HG03139 (cell line): ENCODE measurements around the gene YIF1A.
"Not testable (repeated sequence)": the region's sequence is repeated elsewhere in the genome, so short reads cannot be mapped to it uniquely, and the experiment has no call there.

Source experiments
- ATAC-seq: cut with Tn5 transposase; IDR thresholded peaks from one replicate; pipeline ENCODE4 v1.9.1; 2021; ENCODE audit not compliant: unreplicated experiment

The YIF1A gene

DNA sequence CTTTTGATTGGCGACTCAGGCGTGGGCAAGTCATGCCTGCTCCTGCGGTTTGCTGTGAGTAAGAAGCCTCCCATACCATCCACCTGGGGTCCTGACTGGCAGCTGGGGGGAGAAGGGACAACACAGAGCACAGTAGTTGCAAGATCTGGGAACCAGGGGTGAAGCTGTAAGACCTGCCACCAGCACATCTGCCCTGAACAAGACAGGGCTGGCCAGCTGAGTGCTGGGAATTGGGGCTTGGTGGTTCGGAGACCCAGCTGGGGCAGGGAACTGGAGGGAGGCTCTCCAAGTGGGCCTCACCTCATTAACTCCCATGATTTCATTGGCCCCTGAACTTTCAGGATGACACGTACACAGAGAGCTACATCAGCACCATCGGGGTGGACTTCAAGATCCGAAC is 17.1 kb downstream of the YIF1A start:
- no peak for ATAC-seq

DNA sequence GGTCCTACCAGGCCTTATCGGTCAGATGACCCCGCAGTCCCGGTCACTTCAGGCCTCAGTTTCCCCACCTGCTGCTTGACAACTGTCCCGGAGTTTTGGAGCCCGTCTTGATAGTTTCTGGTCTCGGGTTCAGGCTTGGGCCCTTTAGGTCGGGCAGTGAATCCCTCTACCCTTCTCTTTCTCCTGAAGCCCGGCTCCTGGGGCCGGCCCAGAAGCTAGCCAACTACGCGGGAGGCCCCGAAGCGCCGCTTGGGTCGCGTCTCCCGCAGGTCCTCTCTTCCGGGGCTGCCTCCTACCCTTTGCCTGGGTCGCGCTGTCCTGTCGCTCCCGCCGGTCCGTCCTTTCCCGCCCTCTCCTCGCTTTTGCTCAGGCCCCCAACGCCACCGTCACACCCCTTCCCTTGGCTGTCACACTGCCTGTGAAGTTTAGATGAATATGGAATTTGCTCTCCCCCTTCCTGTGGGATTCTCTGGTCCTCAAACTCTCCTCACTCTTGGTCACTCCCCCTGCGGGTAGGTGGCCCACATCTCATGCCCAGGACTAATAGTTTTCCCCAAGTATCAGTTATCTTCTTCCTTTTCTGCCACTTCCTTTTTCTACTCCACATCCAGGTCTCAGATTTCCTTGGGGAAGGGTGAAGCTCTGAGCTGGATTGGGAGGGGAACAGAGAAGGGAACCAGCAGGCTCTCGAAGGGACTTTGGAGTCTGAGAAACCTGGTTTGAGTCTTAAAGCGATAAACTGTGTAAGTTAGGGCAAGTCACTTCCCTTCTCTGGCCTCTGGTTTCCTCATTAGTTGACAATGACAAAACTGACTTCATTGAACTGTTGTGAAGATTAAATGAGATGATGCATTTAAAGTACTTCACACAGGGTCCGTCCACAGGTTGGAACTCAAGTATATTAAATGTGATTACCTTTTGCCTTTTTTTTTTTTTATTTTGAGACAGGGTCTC is 19.7 kb downstream of the YIF1A start:
- no peak for ATAC-seq

DNA sequence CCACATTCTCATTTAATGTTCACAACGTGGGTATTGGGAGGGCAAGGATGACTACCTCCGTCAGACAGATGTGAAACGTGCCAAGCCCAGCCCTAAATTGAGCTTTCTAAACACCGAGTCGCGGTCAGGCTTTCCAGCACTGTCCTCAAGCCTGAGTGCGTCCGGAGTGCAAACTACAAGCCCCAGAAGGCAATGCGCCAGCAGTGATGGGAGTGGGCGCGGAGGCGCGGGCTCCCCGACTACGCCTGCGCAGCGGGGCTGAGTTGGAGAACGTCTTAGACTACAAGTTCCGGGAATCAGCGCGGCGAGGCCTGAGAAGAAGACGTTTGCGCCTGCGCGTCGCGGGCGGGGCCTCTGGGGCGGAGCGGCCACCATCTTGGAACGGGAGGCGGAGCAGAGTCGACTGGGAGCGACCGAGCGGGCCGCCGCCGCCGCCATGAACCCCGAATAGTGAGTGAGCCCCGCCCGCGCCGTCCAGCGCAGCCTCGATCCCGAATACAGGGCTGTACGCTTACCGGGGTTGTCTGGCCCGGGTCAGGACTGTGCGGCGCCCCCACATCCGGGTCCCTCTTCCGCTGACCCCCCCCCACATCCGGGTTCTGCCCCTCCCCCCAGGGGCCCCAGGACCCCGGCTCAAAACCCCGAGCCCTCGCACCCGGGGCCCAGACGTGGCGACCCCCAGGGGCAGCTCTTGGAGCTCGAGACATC is 20.5 kb downstream of the YIF1A start, which contains the start of gene RAB1B:
Gene RAB1B (plus strand): TSS at position 396 of the 708 bp plus-strand sequence. CDS start 41 bp downstream, at position 437.
- peak; percentile 78 for ATAC-seq

DNA sequence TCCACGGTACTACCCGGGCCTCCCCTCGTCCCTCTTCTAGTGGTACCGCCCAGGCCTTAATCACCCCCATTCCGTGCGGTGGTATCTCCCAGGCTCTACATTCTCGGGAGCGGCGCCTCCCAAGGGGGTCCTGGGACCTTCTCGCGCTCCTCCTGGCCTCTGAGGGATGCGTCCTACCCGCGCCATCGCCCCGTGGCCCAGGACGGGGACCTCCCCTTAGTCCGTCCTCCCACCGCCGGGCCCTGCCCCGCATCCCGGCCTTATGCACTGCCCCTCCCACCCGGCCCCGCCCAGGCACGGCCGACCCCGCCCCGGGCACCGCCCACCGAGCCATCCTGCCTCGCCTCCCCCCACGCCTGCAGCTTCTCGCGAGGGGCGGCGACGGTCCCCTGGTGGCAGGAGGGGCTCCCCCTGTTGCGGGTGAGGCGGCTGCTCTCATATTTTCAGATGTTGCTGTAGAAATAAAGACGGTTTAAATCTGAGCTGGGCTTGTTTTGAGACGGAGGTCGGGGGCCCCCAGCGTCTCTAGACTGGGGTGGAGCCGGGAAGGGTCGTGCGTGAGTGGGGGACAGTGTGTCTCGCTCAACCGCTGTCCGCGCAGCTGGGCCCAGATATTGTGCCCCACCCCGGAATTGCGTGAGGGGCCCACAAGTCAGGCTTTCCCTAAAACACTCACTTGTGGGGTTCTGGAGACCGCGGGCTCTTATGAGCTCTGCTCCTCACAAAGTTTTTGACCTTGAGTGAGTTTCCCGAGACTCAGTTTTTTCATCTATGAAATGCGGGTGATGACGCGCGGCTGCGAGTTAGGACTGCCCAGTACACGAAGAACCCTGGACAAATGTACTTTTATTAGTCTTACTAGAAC is 21.3 kb downstream of the YIF1A start:
- ATAC-seq = peak; percentile 31

DNA sequence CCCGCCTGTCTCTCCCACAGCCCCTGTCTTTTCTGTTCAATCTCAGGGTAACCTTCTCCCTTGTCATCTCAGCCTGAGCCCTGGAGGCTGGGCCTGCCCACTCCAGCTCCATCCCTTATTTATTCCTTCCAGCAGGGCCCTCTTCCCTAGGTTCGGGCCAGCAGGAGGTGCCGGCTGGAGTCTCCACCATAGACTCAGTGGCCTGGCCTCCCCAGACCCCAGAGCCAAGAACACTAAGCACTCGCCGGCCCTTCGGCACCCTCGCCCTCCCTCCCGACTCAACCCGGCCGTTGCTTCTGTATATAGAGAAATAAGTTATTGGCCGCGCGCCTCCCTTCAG is 21.9 kb downstream of the YIF1A start:
- no peak for ATAC-seq

DNA sequence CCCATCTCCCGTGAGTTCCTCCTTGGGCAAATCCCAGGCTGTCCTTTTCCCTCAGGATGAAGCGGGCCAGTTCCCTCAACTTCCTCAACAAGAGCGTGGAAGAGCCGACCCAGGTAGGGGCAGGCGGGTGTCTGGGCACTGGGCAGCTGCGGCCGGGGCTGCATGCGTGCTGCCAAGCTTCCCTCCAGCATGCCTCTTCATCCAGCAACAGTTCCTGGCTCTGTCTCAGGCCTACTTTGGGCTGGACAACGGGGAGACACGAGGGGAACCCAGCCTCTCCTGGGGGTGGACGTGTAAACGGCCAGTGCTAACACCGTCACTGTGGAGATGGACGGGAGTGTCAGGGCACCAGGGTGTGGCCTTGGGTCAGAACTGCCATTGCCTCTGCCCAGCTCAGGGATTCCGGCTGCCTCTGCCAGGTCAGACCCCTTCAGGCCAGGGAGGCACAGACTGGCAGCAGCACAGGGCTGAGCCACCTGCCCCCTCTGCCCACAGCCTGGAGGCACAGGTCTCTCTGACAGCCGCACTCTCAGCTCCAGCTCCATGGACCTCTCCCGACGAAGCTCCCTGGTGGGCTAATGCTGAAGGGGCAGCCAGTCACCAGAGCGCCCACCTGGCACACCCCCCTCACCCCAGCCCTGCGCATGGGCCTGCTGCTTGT is 22.4 kb downstream of the YIF1A start:
- no peak for ATAC-seq

DNA sequence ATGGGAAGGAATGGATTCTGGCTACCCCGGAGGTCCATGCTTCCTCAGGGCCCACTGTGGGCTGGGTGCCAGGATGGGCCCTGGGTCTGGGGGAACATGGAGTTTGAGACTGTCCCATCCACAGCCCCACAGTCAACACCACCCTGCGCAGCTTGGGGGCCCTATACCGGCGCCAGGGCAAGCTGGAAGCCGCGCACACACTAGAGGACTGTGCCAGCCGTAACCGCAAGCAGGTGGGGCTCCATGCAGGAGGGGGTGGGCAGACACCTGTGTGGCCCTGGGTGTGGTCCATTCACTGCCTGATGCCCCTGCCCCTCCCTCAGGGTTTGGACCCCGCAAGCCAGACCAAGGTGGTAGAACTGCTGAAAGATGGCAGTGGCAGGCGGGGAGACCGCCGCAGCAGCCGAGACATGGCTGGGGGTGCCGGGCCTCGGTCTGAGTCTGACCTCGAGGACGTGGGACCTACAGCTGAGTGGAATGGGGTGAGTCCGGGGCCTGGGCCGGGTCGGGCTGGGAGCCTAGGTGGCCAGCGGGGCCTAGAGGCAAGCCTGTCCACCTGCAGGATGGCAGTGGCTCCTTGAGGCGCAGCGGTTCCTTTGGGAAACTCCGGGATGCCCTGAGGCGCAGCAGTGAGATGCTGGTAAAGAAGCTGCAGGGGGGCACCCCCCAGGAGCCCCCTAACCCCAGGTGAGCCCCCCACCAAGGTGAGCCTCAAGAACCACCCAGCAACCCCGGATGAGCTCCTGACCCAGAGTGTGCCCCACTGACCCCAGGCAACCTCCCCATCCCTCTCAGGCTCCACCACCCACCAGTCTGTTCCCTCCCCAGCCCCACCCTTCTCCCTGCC is 23.2 kb downstream of the YIF1A start:
- no peak for ATAC-seq

DNA sequence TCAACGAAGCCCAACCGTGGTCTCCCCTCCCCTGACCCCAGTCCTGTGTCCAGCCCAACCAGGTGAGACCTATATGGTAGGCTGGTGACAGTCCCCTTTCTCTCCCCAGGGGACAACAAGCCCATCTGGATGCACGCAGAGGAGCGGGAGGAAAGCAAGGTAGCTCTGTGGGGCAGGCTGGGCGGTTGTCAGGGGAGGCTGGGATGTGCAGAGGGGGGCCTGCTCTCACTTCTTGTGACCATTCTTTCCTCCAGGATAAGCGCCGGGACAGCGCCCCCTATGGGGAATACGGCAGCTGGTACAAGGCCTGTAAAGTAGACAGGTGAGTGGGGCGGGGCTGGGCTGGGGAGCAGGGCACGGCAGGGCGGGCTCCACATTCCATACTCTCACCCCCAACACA is 24.0 kb downstream of the YIF1A start:
- no peak for ATAC-seq

DNA sequence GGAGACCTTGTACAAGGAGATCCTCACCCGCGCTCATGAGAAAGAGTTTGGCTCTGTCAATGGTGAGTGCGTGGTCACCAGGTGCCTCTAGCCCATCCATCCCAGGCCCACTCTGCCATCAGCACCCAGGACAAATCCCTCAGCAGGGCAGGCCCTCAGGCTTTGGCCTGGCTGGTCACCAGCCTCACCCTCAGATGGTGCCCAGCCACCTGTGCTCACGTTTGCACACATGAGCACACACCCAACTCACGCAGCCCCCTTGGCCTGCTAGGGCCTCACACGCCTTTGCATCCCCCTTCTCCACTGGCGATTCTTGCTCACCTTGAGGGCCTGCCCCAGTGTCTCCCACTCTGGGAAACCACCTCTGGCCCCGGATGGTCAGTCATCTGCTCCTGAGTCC is 24.6 kb downstream of the YIF1A start:
- ATAC-seq = no peak

DNA sequence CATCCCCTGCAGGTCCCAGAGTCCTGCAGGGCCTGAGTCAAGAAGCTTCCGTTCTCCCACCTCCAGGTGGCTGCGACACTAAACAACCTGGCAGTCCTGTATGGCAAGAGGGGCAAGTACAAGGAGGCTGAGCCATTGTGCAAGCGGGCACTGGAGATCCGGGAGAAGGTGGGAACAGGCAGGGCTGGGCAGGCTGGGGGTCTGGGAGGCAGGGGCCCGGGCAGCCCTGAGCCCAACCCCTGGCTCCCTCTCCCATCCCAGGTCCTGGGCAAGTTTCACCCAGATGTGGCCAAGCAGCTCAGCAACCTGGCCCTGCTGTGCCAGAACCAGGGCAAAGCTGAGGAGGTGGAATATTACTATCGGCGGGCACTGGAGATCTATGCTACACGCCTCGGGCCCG is 25.2 kb downstream of the YIF1A start:
- no peak for ATAC-seq

DNA sequence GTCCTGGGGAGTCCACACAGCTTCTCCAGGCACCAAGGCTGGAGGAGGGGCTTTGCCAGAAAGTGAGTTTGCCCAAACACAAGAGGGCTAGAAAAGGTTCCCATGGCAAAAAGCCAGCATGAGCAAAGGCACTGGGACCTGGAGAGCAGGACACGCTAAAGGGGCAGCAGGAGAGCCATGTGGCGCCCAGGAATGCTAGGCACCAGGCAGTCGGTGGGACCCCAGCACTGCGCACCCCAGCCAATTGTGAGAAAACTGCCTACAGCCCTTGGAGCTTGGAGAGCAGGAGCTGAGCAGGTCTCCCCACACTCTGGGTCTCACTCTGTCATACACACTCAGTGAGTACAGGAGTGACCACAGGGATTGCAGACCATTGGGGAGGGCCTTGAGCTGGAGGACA is 25.7 kb downstream of the YIF1A start:
- ATAC-seq = no peak

DNA sequence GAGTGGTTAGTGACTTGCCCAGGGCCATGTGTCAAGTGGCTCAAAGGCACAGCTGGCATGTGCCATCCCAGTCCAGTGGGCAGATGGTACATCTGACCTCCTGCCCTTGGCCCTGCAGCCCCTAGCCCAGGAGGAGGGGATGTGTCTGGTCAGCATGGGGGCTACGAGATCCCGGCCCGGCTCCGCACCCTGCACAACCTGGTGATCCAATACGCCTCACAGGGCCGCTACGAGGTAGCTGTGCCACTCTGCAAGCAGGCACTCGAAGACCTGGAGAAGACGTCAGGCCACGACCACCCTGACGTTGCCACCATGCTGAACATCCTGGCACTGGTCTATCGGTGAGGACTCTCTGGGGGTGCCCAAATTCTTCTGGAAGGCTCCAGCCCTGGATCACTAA is 26.2 kb downstream of the YIF1A start:
- ATAC-seq = no peak

DNA sequence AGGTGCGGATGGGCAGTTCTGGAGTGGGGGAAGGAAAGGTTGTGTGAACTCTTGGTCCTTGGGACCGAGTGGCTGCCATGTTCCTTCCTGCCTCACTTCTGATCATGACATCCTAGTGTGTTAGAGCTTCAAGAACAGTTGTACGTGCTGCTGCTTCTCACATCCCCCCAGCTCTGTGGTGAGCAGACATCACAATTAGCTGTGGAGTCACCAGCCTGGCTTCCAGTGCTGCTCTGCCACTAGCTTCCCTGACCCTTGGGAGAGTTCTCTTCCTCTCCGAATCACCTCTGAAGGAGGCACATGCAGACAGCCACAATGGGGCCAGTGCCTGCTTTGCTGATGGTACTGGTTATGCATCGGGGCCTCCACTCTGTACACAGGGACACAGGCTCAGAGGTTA is 26.8 kb downstream of the YIF1A start:
- ATAC-seq = no peak

DNA sequence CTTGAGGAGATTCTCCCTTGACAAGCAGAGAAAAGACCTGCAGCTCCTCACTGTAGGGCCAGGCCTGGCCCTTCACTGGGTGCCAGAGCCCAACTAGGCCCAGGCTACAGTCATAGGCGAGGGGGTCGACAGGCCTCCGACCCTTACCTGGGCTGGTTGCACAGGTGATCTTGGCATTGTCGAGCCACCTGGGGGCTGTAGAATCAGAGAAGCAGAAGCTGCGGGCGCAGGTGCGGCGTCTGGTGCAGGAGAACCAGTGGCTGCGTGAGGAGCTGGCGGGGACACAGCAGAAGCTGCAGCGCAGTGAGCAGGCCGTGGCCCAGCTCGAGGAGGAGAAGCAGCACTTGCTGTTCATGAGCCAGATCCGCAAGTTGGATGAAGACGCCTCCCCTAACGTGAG is 27.4 kb downstream of the YIF1A start:
- no peak for ATAC-seq

DNA sequence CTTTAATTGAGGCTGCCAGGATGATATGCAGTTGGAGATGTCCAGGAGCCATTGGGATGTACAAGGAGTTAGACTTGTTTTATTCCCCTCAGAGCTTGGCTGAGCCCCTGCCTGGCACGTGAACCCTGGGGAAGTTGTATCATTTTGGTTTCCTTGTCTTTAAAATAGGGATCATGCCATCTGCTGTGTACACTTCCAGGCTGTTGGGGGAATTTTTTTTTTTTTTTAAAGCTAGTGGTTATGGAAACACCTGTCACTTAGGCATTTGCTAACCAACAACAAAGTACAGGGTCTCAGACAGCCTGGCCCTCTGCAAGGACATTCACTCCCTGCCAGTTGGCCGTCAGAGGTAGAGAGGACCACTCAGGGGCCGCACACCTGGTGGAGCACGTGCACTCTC is 29.0 kb downstream of the YIF1A start:
- no peak for ATAC-seq

DNA sequence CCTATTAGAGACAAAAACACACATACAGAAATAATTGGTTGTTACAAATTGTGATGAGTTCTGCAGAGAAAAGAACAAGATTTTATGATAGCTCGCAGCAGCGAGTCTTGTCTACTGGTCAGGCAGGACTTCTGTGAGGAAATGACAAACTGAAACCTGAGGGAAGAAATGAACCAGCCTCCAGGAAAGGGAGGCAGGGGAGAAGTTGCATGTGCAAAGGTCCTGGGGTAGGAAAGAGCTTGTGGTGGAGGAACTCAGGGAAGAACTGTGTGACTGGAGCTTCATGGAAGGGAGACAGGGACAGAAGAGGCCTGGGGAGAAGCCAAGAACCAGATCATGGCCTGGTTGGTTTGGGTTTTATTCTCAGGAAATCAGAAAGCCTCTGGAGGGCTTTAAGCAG is 29.7 kb downstream of the YIF1A start:
- ATAC-seq = no peak

DNA sequence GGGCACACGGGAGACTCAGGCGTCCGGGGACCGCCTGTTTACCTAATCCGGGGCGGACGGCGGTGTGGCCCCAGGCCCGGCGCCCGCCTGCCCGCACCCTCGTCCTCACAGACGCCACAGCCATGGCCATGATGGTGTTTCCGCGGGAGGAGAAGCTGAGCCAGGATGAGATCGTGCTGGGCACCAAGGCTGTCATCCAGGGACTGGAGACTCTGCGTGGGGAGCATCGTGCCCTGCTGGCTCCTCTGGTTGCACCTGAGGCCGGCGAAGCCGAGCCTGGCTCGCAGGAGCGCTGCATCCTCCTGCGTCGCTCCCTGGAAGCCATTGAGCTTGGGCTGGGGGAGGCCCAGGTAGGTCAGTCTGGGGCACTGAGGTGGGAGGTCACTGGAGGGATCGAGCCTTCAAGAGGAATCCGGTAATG is 30.5 kb downstream of the YIF1A start:
- ATAC-seq = no peak

DNA sequence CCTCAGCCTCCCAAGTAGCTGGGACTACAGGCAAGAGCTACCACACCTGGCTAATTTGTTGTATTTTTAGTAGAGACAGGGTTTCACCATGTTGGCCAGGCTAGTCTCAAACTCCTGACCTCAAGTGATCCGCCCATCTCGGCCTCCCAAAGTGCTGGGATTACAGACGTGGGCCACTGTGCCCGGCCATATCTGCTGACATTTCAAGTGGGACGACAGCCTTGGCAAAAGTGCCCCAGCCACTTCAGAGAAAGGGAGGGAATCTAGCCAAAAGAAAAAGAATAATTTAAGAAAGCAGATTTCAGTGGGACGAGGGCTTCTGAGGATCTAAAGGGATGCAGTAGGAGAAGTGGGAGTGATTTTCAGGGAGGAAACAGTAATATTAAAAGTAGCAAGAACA is 35.9 kb downstream of the YIF1A start:
- not testable (repeated sequence) for ATAC-seq

DNA sequence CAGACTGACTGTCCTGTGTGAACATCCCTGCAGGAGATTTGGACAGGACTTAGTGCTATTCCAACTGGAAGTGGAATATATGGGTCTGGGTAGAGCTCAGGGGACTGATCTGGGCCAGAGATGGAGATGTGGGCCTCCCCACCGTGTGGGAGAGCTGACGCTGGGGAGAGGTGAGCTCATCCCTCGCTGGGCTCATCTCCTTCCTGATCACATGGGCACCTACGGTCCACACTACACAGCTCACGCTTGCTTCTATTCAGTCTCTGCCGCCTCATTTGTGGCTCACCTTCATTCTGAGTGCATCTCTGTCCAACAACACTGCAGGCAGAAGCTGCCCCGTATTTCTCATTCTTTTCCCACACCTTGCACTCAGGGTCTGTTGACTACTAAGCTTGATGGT is 37.1 kb downstream of the YIF1A start:
- ATAC-seq = no peak

DNA sequence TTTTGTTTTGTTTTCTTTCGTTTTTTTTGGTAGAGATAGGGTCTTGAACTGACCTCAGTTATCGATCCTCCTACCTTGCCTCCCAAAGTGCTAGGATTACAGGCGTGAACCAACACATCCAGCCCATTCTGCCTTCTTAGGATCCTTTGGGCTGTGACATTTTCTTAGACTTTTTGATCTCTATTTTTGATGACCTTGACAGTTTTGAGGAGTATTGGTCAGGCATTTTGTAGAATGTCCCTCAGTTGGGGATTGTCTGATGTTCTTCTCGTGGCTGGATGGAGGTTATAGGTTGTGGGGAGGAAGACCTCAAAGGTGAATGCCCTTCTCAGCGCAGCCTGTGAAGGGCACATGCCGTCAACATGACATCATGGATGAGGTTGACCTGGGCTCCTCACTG is 40.0 kb downstream of the YIF1A start:
- ATAC-seq = no peak
